AML-193 (cell line): ENCODE results near the gene PRRT1B.

Source experiments
- DNase-seq, 2 experiments: peaks; one replicate each; lab custom pipeline; 2025; lab: John Stamatoyannopoulos, UW

Gene PRRT1B

DNA sequence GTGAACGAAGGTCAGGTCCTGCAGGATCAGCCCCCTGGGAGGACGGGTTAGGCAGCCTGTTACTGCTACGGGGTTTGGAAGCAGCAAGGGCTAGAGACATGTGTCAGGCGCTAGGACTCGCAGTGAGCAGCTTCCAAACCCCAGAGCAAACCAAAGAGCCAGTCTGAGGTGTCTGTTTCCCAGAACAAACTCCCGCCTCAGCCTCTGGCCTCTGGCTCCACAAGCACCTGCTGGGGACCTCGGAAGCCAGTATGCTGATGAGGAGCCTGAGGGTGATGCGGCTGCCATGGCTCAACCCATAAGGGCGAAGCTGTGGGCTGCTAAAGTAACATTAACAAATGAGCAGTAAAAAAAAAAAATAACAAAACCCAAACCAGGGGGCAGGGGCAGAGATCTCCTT, 35.0 kb downstream of the PRRT1B start:
- no peak for DNase-seq

DNA sequence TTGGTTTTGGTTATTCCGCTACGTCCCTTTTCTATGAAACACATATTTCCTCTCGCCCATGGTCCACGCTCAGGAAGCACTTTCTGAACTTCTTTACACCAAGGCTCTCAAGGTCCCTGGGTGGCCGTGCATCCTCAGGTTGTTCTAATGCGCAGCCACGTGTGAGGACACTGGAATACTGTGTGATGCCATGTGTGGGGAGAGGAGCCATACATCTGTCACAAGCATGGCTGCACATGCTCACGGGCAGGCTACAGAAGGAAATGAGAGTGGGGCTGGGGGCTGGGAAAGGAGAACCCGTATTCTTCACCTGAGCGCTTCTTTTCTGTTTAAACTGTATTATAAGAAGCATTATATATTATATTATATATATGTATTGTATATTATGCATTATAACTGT, 36.7 kb downstream of the PRRT1B start:
- DNase-seq: no peak

DNA sequence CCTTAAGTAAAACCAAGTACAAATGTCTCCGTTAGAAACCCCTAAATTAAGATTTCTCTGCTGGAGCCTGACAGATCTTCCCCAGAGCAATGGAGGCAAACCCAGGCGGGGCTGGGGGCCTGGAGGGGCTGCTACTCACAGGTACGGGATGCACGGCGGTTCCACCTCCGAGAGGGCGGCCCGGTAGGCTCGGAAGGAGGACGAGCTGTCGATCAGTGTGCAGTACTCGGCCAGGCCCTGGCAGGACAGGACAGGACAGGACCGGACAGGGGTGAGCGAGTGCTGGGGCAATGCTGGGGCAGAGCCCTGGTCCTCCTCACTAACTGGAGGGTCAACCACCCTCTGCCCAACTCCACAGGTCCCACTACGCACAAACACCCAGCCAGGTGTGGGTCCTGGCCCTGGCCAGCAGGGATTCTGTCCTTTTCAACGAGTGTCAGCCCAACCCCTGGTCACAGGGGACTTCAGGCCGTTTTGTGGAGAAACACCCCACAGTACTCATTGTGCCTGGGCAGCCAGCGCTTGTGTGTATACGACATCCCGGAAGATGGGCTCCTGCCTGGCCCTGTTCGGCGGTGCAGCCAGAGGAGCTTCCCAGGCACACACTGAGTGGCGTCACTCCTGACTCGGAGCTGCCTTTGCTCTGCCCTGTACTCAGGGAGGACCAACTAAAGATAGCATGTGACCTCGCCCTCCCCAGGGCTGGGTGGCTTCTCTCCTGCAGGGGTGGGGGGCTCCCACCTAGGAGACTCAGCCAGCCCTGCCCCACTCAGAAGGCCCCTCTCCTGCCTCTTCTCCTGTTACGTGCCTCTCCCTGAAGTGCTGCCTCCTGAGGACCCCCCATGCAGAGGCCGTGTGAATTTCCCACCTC, 37.4 kb downstream of the PRRT1B start:
- no peak for DNase-seq

DNA sequence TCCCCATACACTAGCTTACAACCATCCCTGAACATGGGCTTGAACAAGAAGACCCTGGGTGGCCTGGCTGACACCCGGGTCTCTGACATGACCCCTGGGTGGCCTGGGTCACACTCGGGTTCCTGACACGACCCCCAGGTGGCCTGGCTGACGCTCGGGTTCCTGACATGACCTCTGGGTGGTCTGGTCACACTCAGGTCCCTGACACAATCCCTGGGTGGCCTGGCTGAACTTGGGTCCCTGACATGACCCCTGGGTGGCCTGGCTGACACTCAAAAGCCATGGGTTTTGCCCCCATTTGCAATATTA, 38.0 kb downstream of the PRRT1B start:
- DNase-seq: no peak

GRCh38 chr9:131583836-131584555, 38.7 kb downstream of the PRRT1B start:
- DNase-seq: no peak

- peak; percentile 19 to 29 for DNase-seq
These were observed 39.5 kb downstream of the PRRT1B start for GRCh38 chr9:131584858-131585257.

GRCh38 chr9:131585375-131585774, 40.1 kb downstream of the PRRT1B start:
- DNase-seq: peak; percentile 89 to 93

DNA sequence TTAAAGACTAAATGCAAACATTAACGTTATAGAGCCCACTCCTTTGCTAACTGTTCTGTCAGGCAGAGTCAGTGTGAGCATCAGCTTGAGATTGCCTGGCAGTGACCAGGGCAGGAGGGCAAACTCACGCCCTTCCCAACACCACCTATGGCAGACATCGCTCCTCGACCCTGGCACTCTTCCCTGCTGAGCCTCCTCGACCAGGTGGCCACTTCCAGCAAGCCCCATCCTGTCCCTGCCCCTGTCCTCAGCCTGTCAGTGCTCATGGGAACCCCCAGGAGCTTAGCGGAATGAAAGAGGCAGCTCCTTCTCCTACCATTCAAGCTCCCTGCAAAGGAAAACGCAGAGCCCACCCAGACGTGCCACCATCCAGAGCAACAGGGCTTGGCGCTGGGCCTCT, 42.0 kb downstream of the PRRT1B start:
- no peak for DNase-seq

DNA sequence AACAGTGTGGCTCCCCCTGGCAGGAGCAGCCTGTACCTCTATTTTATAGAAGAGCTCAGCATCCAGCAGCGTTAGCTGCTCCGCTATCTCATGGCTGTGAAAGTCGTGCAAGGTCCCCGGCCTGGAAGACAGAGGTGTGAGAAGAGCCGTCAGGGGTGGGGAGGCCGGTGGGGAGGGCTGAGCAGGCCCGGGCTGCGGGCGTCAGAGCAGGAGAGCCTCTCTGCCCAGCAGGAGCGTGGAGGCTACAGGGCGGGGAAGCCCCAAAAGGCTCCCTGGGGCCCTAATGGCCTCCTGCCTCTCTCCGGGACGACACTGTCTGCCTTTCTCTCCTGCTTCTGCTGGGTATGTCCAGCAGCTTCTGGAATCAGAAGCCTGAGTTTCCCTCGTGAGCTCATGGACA, 42.6 kb downstream of the PRRT1B start:
- DNase-seq: no peak

- DNase-seq: no peak
These were observed 43.1 kb downstream of the PRRT1B start for GRCh38 chr9:131588396-131588795.

DNA sequence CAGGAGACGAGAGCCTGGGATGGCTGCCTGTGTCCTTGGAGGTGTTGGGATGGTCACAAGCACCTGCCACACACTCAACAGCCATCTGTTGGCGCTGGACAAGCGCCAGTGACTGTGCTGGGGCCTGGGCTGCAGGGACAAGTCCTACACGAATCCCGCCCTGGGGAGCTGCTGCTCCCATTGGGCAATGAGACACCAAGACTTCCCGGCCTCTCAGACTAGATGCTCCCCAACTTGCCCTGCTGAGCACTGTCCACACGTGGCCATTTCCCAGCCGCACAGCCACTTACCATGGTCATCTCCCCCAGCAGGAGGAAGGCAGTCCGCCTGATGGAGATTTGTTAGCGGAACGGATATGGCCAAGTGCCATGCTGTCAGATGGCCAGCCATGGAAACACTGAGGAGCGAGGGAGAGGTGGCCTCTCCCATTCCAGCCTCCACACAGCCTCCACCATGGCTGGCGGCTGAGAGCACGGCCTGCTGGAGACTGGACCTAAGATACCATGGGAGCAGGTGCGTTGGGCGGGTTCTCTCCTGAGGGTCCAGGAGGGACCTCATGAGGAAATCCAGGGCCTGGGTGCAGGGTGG, 43.9 kb downstream of the PRRT1B start:
- no peak for DNase-seq

- DNase-seq: no peak
These were observed 44.7 kb downstream of the PRRT1B start for GRCh38 chr9:131589993-131590392.

DNA sequence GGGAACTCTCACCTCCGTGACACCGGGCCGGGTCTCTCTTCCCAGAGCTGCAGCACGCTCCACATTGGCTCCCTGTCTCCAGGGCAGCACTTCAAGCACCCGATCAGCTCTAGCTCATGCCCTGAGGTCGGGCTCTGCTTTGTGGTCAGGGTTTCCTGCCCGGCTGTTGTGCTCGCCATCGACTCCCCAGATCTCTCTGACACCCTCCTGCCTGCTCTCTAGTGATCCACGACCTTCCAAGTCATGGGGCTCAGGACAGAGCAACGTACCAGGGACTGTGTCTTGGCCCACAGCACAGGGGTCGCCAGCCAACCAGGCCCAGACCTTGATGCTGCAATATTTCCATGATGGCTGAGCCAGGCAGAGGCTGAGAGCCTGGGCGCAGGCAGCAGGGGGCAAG, 45.1 kb downstream of the PRRT1B start:
- peak; percentile 15 to 28 for DNase-seq

DNA sequence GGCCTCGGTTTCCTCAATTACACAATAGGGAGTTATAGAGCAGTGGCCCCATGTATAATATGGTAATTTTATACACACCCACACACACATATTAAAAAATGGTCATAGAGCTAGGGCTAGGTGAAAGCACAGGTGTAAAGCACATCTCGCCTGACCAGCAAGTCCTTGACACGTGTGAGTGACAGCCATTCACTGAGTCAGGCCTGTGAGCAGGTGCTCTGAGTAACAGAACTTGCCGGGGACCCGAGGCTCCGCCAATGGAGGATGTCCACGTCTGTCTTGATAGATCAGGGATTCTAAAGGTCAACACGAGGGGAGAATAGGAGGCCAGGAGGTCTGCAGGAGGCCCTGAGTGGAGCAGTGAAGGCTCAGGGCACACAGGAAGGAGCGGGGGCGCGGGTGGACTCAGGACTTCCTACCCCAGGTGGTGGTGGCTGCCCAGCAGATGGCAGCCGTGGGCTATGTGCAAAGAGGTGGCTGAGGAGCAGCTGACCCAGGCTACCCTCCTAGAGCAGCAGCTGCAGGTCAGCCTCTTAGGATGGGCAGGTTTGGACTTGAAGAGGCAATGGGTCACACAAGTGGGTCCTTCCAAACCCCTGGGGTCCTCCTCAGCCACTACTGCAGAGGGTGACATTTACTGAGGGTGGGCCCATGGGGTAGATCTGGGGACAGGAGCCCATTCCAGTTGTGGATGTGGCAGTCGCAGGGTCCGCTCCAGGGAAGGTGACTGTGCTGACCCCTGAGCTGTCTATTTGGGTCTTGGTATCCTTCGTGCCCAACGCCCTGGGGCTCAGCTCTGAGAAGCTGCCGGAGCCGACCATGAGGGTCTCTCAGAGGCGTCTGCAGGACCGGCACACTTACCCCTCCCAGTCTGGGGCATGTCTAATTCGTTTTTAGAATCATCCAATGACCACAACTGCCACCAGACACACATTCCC, 45.9 kb downstream of the PRRT1B start:
- DNase-seq: peak; percentile 80 to 82

DNA sequence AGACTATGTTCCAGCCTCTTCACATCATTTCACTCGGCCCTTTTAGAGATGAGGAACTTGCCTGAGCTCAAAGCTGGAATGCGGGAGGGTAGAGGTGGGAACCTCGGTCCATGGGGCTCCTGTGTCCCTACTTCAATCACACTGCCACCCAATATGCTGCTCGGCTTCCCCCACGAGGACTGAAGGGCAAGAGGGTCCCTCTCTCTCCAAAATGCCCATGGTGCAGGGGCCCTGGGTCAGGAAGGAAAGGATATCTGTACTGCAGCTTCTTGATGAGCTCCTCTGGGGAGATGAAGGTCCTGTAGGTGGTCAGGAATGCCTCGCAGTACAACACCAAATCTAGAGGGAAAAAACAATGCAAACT, 46.5 kb downstream of the PRRT1B start:
- DNase-seq: no peak

DNA sequence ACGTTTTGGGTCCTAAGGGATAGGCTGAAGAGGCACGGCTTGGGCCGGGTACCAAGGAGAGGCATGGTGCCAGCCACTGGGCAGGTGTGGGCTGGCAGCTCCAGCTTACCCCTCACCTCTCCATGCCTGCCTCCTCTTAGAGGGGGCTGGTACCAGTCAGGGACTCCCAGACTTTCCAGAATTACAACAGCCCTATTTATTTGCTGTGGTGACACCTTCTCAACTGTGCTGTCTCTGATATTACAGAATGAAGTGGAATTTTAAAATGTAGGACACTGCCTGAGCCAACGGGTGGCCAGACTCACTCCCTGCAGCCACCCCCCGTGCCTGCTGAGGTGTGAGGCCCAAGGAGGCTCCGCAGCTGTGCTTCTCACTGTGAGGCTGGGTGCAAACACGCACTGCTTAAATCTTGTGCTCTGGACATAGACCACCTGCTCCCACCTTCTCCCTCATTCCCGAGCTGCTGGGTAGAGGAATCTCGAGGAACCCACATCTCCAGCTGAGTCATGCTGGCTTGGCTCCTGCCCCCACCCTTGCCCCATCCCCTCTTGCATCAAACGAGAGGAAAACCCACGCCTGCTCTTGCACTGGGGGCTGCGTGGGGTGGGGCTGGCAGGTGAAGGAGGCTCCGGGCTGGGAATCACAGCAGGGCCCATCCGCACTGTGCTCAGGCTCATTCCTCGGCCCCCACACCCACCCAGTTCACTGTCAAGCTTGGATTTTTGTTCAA, 47.9 kb downstream of the PRRT1B start:
- no peak for DNase-seq

- DNase-seq: no peak
These were observed 48.8 kb downstream of the PRRT1B start for GRCh38 chr9:131593936-131594665.

- DNase-seq: no peak
These were observed 49.8 kb downstream of the PRRT1B start for GRCh38 chr9:131594906-131595665.

DNA sequence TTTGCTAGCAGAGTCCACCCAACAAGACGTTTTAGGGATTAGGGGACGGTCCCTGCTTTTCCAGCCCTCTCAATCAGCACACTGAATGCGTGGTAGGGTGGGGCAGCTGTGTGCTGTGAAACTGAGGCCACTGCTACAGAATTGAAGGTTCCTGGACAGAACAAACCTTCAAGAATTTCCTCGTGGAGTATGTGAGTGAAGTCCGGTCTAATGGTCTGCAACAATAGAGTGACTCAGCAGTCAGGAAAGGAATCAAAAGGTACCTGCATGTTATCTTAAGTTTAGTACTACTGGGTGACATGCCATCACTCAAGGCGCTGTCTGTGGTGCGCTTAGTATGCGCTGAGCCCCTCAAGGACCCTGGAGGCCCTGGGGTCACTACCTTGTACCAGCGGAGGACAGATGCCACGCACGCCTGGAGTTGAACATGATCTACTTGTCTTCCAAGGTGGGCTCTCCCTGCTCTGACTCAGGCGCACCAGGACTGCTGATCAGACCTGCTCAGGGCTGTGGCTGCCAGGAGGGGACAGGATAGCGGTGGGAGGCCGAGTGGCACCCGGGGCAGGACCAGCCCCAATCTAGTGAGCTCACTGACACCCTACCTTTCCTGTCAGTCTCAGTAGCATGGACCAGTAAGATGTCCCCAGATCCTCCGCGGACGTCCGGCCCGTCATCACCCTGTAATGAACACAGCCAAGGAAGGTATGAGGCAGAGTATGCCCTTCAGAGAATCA, 50.5 kb downstream of the PRRT1B start:
- no peak for DNase-seq

GRCh38 chr9:131596430-131596743, 51.1 kb downstream of the PRRT1B start:
- DNase-seq: no peak
